Measurements from ENCODE around the gene TTL.
"Not testable (repeated sequence)": the region's sequence is repeated elsewhere in the genome, so short reads cannot be mapped to it uniquely, and the experiment has no call there.

The TTL gene

GRCh38 chr2:112516801-112517200, 34.8 kb downstream of the TTL start:
- in situ Hi-C loops (cut with MboI; ENCODE audit: low sequenced_read_pairs, unreplicated experiment), result no loop called here
- DNase-seq (ENCODE audit: low spot score), result no peak
- no peak for TF ChIP-seq CTCF (IDR thresholded peaks at IDR 0.05; ENCODE audit: borderline replicate concordance, control extremely low read depth, extremely low read depth, insufficient read depth, missing control alignments)

- no peak for TF ChIP-seq CTCF (IDR thresholded peaks at IDR 0.05; ENCODE audit: borderline replicate concordance, control extremely low read depth, extremely low read depth, insufficient read depth, missing control alignments)
- in situ Hi-C loops (cut with MboI; ENCODE audit: low sequenced_read_pairs, unreplicated experiment), result no loop called here
- DNase-seq (ENCODE audit: low spot score), result no peak
Measured at GRCh38 chr2:112518807-112519206, 36.9 kb downstream of the TTL start.

- DNase-seq (ENCODE audit: low spot score), result no peak
- no peak for TF ChIP-seq CTCF (IDR thresholded peaks at IDR 0.05; ENCODE audit: borderline replicate concordance, control extremely low read depth, extremely low read depth, insufficient read depth, missing control alignments)
- in situ Hi-C loops (cut with MboI; ENCODE audit: low sequenced_read_pairs, unreplicated experiment), result no loop called here
Measured at GRCh38 chr2:112519506-112519905, 37.5 kb downstream of the TTL start.

GRCh38 chr2:112520234-112520783, 38.4 kb downstream of the TTL start:
- in situ Hi-C loops (cut with MboI; ENCODE audit: low sequenced_read_pairs, unreplicated experiment), result no loop called here
- no peak for TF ChIP-seq CTCF (IDR thresholded peaks at IDR 0.05; ENCODE audit: borderline replicate concordance, control extremely low read depth, extremely low read depth, insufficient read depth, missing control alignments)
- no peak for DNase-seq (ENCODE audit: low spot score)

GRCh38 chr2:112523291-112523777, 41.4 kb downstream of the TTL start:
- TF ChIP-seq CTCF (IDR thresholded peaks at IDR 0.05; ENCODE audit: borderline replicate concordance, control extremely low read depth, extremely low read depth, insufficient read depth, missing control alignments), result no peak
- in situ Hi-C loops (cut with MboI; ENCODE audit: low sequenced_read_pairs, unreplicated experiment), result no loop called here
- DNase-seq (ENCODE audit: low spot score), result no peak

GRCh38 chr2:112524276-112524675, 42.3 kb downstream of the TTL start:
- in situ Hi-C loops (cut with MboI; ENCODE audit: low sequenced_read_pairs, unreplicated experiment); DNase-seq (ENCODE audit: low spot score): not testable (repeated sequence)

- TF ChIP-seq CTCF (IDR thresholded peaks at IDR 0.05; ENCODE audit: borderline replicate concordance, control extremely low read depth, extremely low read depth, insufficient read depth, missing control alignments), result no peak
- in situ Hi-C loops (cut with MboI; ENCODE audit: low sequenced_read_pairs, unreplicated experiment), result no loop called here
- no peak for DNase-seq (ENCODE audit: low spot score)
Measured at GRCh38 chr2:112528541-112528940, 46.6 kb downstream of the TTL start.

Data from GM13976 (cell line).